Measurements from ENCODE around the gene ZDHHC11.
A peak's percentile ranks its signal among the peaks of the same experiment; 100 is the strongest.
"Not testable (repeated sequence)": the region's sequence is repeated elsewhere in the genome, so short reads cannot be mapped to it uniquely, and the experiment has no call there.

ZDHHC11 gene

GRCh38 chr5:763998-764781 is 86.6 kb downstream of the ZDHHC11 start:
- DNase-seq (peak in 1 of 2 donors; percentile 1), ATAC-seq (no peak)
- peaks cover 3% of the 10 kb centered on the region for H3K4me1 Mint-ChIP-seq
- peaks cover 3% of the 10 kb centered on the region for H3K27me3 Mint-ChIP-seq
- no peak overlapping the region for H3K4me3 Mint-ChIP-seq
- H3K27ac Mint-ChIP-seq = no peak overlapping the region
- H3K9me3 Mint-ChIP-seq = no peaks in the 10 kb centered on the region

DNA sequence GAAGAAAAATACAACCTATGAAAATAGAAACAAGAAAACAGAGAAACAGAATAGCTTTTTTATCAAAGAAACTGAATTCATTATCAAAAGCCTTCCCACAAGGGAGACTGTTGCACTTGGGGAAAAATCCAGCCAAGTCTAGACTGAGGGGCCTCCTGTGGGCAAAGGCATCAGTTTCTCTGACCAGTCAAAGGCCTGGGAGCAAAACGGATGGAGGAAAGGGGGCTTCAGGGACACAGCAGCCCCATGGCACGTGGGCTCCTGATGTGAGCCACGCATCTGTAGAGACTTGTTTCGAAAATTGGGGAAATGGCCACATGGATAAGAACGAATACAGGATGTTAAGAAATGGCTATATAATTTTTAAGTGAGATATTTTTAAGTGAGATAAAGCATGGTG is 87.4 kb downstream of the ZDHHC11 start:
- H3K4me3 Mint-ChIP-seq = no peak overlapping the region
- no peaks in the 10 kb centered on the region for H3K9me3 Mint-ChIP-seq
- H3K27ac Mint-ChIP-seq = no peak overlapping the region
- DNase-seq (no peak), ATAC-seq (no peak)
- H3K4me1 Mint-ChIP-seq = peaks cover 11% of the 10 kb centered on the region
- H3K27me3 Mint-ChIP-seq = peaks cover 9% of the 10 kb centered on the region

DNA sequence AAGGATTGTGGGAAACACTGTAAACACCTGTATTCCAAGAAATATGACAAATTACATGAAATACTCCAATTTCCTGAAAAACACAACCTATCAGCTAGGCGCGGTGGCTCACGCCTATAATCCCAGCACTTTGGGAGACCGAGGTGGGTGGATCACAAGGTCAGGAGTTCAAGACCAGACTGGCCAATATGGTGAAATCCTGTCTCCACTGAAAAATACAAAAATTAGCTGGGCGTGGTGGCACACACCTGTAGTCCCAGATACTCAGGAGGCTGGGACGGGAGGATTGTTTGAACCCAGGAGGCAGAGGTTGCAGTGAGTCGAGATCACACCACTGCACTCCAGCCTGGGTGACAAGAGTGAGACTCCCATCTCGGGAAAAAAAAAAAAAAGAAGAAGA is 87.8 kb downstream of the ZDHHC11 start:
- not testable (repeated sequence) for H3K4me3 Mint-ChIP-seq, DNase-seq, ATAC-seq, H3K27ac Mint-ChIP-seq, H3K27me3 Mint-ChIP-seq, H3K9me3 Mint-ChIP-seq
- peaks cover 15% of the 10 kb centered on the region for H3K4me1 Mint-ChIP-seq

DNA sequence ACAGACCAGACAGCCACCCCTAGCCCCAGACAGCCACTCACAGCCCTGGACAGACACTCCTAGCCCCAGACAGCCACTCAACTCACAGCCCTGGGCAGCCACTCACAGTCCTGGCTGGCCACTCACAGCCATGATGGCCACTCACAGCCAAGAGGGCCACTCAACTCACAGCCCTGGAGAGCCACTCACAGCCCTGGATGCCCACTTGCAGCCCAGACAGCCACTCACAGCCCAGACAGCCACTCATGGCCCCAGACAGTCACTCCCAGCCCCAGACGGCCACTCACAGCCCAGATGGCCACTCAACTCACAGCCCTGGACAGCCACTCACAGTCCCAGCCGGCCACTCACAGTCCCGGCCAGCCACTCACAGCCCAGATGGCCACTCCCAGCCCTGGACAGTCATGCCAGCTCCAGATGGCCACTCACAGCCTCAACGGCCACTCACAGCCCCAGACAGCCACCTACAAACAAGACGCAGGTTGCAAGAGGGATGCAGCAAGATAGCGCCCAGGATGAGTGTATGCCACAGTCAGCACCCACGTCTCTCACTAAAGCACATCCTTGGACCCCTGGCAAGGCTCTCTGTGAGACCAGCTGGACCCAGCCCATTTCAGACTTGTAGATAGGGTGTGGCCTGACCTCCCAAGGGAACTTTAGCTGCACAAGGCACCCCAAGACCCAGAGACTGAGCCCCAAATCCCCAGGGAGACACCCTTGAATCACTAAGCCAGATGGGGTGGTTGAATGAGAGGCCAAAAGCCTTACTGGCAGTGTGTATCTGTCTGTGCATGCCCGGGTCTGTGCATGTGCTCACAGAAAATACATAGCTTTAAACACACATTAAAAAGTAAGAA is 88.7 kb downstream of the ZDHHC11 start:
- H3K4me1 Mint-ChIP-seq = peaks cover 22% of the 10 kb centered on the region
- H3K4me3 Mint-ChIP-seq = no peak overlapping the region
- peaks cover 9% of the 10 kb centered on the region for H3K27me3 Mint-ChIP-seq
- no peak for DNase-seq
- no peak for ATAC-seq
- H3K27ac Mint-ChIP-seq = no peak overlapping the region
- no peaks in the 10 kb centered on the region for H3K9me3 Mint-ChIP-seq

GRCh38 chr5:761059-761771 is 89.6 kb downstream of the ZDHHC11 start:
- Mint-ChIP-seq H3K4me3 (no peak overlapping the region), H3K4me1 (peaks cover 22% of the 10 kb centered on the region), H3K27me3 (peaks cover 9% of the 10 kb centered on the region), H3K9me3 (no peaks in the 10 kb centered on the region), H3K27ac (peak overlapping the region in 1 of 2 donors; percentile 43)
- peak in 1 of 2 donors; percentile 1 for DNase-seq
- ATAC-seq = no peak

DNA sequence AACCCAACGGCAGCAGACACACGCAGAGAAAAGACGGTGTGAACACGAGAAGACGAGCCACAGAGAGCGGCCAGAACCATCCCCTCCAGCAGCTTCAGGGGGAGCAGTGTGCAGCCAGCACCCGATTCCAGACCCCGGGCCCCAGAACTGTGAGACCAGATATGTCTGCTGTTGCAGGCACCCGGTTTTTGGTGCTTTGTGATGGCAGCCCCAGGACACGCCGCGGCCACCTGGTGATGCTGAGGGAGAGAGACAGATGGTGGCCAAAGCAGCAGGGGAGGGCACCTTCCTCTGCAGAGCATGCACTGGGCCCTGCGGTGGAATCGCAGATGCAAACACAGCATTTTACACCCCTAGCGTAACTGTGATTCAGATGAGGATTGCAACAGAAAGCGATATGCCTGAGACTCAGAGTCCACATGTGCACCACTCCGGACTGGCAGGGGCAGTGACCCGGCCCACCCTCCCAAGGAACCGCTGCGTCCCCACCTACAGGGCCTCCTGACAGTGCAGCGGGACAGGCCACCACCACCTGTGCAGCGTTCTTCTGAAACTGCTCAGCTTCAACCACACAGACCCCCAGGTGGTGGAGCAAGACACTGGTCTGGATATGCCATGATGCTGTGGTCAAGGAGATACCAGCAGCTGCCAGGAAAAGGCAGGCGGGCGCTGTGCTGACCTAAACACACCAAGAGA is 90.3 kb downstream of the ZDHHC11 start:
- Mint-ChIP-seq H3K27me3 (peaks cover 9% of the 10 kb centered on the region), H3K4me3 (no peak overlapping the region), H3K4me1 (peaks cover 22% of the 10 kb centered on the region)

GRCh38 chr5:759781-760362 is 90.9 kb downstream of the ZDHHC11 start:
- peaks cover 9% of the 10 kb centered on the region for H3K27me3 Mint-ChIP-seq

More for the DNA sequence above, 90.3 kb downstream of the ZDHHC11 start:
- Mint-ChIP-seq H3K27ac (no peak overlapping the region), H3K9me3 (no peaks in the 10 kb centered on the region)
- no peak for ATAC-seq
- DNase-seq = peak in 1 of 2 donors; percentile 1

GRCh38 chr5:759111-759751 is 91.6 kb downstream of the ZDHHC11 start:
- ATAC-seq (no peak), DNase-seq (peak in 1 of 2 donors; percentile 9)
- Mint-ChIP-seq H3K4me3 (peak overlapping the region in 1 of 2 donors; percentile 37), H3K27me3 (peaks cover 9% of the 10 kb centered on the region), H3K9me3 (peaks cover 3 to 4% of the 10 kb centered on the region in 2 donors), H3K27ac (peak overlapping the region; percentile 12 to 13), H3K4me1 (peaks cover 27% of the 10 kb centered on the region)

More at GRCh38 chr5:759781-760362, 90.9 kb downstream of the ZDHHC11 start:
- Mint-ChIP-seq H3K4me3 (no peak overlapping the region), H3K9me3 (no peaks in the 10 kb centered on the region), H3K4me1 (peaks cover 22% of the 10 kb centered on the region), H3K27ac (no peak overlapping the region)
- no peak for ATAC-seq
- DNase-seq = peak in 1 of 2 donors; percentile 1

- Mint-ChIP-seq H3K9me3 (peaks cover 4 to 8% of the 10 kb centered on the region in 2 donors), H3K27me3 (peaks cover 9% of the 10 kb centered on the region), H3K27ac (peak overlapping the region in 1 of 2 donors; percentile 12), H3K4me3 (peak overlapping the region in 1 of 2 donors; percentile 37), H3K4me1 (peaks cover 32% of the 10 kb centered on the region)
- no peak for DNase-seq
- ATAC-seq = no peak
These were observed 92.1 kb downstream of the ZDHHC11 start for GRCh38 chr5:758698-759053.

DNA sequence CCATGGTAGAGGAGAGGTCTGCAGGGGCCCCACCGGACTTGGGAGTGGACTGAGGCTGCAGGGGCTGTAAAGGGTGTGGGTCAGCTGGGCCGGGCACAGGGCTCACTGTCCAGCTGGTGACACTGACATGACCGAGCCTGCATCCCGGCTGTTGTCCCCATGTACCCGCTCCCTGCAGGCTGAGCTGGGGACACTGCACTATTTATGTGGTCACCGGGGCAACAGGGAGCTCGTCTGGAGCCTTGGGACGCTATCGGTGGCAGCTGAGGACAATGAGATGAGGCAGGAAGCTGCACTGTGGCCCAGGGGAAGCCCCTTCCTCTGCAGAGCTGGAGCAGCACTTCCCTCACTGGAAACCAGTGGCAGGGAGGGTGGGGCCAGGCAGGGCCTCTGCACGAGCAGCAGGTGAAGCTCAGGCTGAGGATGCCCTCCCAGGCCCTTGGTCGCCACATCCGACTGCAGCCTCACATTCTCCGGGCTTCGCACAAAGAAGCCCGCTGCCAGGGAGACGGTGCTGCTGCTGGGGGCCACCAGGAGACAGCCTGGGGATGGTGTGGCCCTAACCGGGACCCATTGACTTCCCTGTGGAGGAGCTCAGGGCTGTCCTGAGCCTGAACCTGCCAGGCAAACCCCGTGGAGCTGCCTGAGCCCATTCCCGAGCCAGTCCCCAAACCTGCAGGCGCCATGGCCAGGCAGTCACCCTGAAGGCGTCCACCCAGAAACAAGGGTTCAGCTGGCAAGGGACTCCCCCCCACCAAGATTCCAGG is 92.7 kb downstream of the ZDHHC11 start:
- peaks cover 9% of the 10 kb centered on the region for H3K27me3 Mint-ChIP-seq
- H3K9me3 Mint-ChIP-seq = peaks cover 4 to 8% of the 10 kb centered on the region in 2 donors
- peaks cover 33% of the 10 kb centered on the region for H3K4me1 Mint-ChIP-seq
- ATAC-seq (peak; percentile 35), DNase-seq (no peak)
- no peak overlapping the region for H3K4me3 Mint-ChIP-seq
- H3K27ac Mint-ChIP-seq = no peak overlapping the region

GRCh38 chr5:757346-757930 is 93.3 kb downstream of the ZDHHC11 start:
- Mint-ChIP-seq H3K9me3 (peaks cover 4 to 8% of the 10 kb centered on the region in 2 donors), H3K4me3 (no peak overlapping the region), H3K4me1 (peaks cover 33% of the 10 kb centered on the region), H3K27ac (no peak overlapping the region), H3K27me3 (peaks cover 9% of the 10 kb centered on the region)
- DNase-seq (no peak), ATAC-seq (no peak)

DNA sequence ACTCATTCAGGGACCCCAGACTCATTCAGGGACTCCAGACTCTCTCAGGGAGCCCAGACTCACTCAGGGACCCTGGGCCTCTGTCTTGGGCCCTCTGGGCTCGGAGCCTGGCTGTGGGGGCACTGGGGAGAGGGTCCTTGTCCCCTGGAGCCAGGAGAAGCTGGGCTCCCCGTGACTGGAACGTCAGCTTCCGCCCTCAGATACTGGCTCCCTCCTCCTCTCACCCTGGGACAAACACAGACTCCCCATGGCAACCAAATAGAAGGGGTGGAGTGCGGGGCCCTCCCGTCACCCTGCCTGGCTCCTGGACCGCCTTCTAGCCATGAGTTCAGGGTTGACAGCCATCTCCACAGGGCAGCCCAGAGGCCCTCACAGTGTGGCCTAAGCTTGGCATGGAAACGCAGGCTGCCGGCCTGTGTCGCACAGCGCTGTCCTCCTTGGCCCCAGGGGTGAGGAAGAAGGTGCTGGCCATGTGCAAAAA is 93.9 kb downstream of the ZDHHC11 start:
- H3K4me3 Mint-ChIP-seq = no peak overlapping the region
- peaks cover 33% of the 10 kb centered on the region for H3K4me1 Mint-ChIP-seq
- peaks cover 9% of the 10 kb centered on the region for H3K27me3 Mint-ChIP-seq
- peaks cover 4 to 8% of the 10 kb centered on the region in 2 donors for H3K9me3 Mint-ChIP-seq
- no peak overlapping the region for H3K27ac Mint-ChIP-seq
- DNase-seq (no peak), ATAC-seq (no peak)

- DNase-seq = no peak
- no peak overlapping the region for H3K4me3 Mint-ChIP-seq
- peaks cover 33% of the 10 kb centered on the region for H3K4me1 Mint-ChIP-seq
- peaks cover 4 to 8% of the 10 kb centered on the region in 2 donors for H3K9me3 Mint-ChIP-seq
- ATAC-seq = no peak
- H3K27ac Mint-ChIP-seq = peak overlapping the region in 1 of 2 donors; percentile 80
- peaks cover 9% of the 10 kb centered on the region for H3K27me3 Mint-ChIP-seq
These were observed 94.6 kb downstream of the ZDHHC11 start for GRCh38 chr5:756171-756570.

Measured in stimulated activated naive CD8-positive, alpha-beta T cell treated with anti-CD3 and anti-CD28 coated beads, Interleukin-15, amount 100 ng/mL, for 72 hours (primary cell).